Nephron (organoid): ENCODE data around the gene IGSF22.
A peak's percentile ranks its signal among the peaks of the same experiment; 100 is the strongest.

Source experiments
- H3K27ac Mint-ChIP-seq, 3 experiments: 2 replicates each; pipeline ENCODE4 v1.8.0; 2020; ENCODE audit warnings: mixed read lengths in 3 of 3, mild to moderate bottlenecking in 2 of 3, moderate library complexity in 1 of 3
- H3K27me3 Mint-ChIP-seq: 2 replicates; pipeline ENCODE4 v1.8.0; 2021; ENCODE audit warnings: low read depth, mild to moderate bottlenecking, moderate library complexity, mixed read lengths
- H3K36me3 Mint-ChIP-seq: 2 replicates; pipeline ENCODE4 v1.8.0; 2020; ENCODE audit warnings: low read depth, mixed read lengths
- H3K4me1 Mint-ChIP-seq: 2 replicates; pipeline ENCODE4 v1.8.0; 2020; ENCODE audit warnings: mixed read lengths
- H3K4me3 Mint-ChIP-seq, 3 experiments: 2 replicates each; pipeline ENCODE4 v1.8.0; 2020; ENCODE audit warnings: mild to moderate bottlenecking in 3 of 3, mixed read lengths in 3 of 3, moderate library complexity in 2 of 3
- H3K9me3 Mint-ChIP-seq: 2 replicates; pipeline ENCODE4 v1.8.0; 2020; ENCODE audit warnings: mixed read lengths
- TF ChIP-seq, protein P1 (sequence below), 3 experiments: fragments of 200-600 bp; sonication (generic); IDR thresholded peaks; one replicate each; pipeline ENCODE4 v1.5.0; 2021; ENCODE audit warnings: antibody characterized with exemption in 3 of 3; ENCODE audit not compliant: unreplicated experiment in 3 of 3

The IGSF22 gene

DNA sequence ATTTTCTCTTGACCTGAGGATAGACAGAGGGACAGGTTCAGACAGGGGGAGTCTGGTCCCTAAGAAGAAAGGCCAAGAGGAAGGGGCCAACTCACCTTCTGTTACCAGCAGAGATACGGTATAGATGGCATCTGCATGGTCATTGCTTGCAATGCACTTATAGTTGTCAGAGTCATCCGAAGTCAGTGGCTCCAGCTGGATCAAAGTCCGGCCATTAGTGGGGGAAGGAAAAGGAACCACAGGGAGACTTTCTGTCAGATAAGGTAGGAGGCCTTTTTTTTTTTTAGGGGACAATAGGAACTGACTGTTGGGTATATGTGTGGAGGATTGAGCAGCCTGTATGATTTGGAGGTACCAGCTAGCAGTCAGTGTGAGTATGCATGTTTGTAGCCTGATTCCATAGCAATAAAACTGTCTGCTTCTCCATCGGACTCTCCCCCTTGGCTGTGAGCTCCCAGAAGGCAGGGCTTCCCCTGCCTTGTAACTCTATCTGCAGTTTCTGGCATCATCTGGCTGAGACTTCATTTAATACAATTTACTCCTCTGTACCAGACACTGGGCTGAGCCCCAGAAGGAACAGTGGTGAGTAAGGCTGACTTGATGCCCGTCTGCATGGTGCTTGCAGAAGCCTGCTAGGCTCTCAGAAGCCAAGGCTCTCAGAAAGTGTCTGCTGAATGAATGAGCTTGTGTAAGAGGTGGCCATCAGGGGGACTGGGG is 5.7 kb downstream of the IGSF22 start:
- Mint-ChIP-seq H3K4me3 (peak overlapping the region; percentile 86 to 96 (median 92)), H3K27me3 (peaks cover 12% of the 10 kb centered on the region), H3K4me1 (peaks cover 26% of the 10 kb centered on the region), H3K9me3 (no peaks in the 10 kb centered on the region), H3K27ac (peak overlapping the region; percentile 56 to 82 (median 58)), H3K36me3 (no peaks in the 10 kb centered on the region)
- TF ChIP-seq, protein P1, sequence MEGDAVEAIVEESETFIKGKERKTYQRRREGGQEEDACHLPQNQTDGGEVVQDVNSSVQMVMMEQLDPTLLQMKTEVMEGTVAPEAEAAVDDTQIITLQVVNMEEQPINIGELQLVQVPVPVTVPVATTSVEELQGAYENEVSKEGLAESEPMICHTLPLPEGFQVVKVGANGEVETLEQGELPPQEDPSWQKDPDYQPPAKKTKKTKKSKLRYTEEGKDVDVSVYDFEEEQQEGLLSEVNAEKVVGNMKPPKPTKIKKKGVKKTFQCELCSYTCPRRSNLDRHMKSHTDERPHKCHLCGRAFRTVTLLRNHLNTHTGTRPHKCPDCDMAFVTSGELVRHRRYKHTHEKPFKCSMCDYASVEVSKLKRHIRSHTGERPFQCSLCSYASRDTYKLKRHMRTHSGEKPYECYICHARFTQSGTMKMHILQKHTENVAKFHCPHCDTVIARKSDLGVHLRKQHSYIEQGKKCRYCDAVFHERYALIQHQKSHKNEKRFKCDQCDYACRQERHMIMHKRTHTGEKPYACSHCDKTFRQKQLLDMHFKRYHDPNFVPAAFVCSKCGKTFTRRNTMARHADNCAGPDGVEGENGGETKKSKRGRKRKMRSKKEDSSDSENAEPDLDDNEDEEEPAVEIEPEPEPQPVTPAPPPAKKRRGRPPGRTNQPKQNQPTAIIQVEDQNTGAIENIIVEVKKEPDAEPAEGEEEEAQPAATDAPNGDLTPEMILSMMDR (IDR thresholded peaks at IDR 0.05; ENCODE audit: unreplicated experiment in 3 of 3) = no peak

DNA sequence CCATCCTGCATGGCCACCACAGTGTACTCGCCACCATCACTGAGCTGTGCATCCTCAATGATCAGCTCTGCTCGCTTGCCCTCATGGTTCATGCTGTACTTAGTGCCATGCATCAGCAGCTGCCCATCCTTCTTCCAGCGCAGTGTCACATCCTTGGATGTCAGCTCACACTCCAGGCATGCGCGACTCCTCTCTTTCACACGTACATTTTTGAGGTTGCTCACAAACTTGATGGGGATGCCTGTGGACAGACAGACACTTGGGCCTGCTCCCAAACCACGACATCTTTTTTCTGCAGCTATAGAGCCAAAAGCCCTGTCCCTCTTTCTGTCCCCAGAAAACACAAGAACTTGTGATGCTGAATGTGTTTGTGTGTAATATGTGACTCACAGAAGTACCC is 10.5 kb downstream of the IGSF22 start:
- H3K36me3 Mint-ChIP-seq = no peaks in the 10 kb centered on the region
- no peak overlapping the region for H3K4me3 Mint-ChIP-seq
- peaks cover 31% of the 10 kb centered on the region for H3K27me3 Mint-ChIP-seq
- TF ChIP-seq, protein P1 (IDR thresholded peaks at IDR 0.05; ENCODE audit: unreplicated experiment in 3 of 3) = no peak
- no peaks in the 10 kb centered on the region for H3K9me3 Mint-ChIP-seq
- H3K4me1 Mint-ChIP-seq = peaks cover 7% of the 10 kb centered on the region
- H3K27ac Mint-ChIP-seq = no peak overlapping the region

DNA sequence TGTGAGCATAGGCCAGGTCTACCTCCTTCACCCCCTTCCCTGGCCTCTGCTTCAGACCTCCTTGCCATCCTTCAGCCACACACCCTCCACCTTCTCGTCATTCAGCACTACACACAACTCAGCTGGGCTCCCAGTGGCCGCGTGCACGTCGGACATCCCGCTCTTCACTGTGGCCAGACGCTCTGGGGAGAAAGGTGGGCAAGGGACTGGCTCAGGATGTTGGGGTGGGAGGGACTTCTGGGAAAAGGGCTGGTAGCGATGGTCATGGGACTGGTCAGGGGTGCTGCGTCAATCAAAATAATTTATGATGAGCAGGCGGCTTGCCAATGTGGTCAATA is 11.6 kb downstream of the IGSF22 start:
- TF ChIP-seq, protein P1 (IDR thresholded peaks at IDR 0.05; ENCODE audit: unreplicated experiment in 3 of 3) = no peak
- H3K4me3 Mint-ChIP-seq = no peak overlapping the region
- no peak overlapping the region for H3K27ac Mint-ChIP-seq
- H3K9me3 Mint-ChIP-seq = no peaks in the 10 kb centered on the region
- no peaks in the 10 kb centered on the region for H3K36me3 Mint-ChIP-seq
- no peaks in the 10 kb centered on the region for H3K4me1 Mint-ChIP-seq
- peaks cover 24% of the 10 kb centered on the region for H3K27me3 Mint-ChIP-seq

- Mint-ChIP-seq H3K4me3 (no peak overlapping the region), H3K9me3 (no peaks in the 10 kb centered on the region), H3K4me1 (no peaks in the 10 kb centered on the region), H3K36me3 (no peaks in the 10 kb centered on the region), H3K27me3 (peaks cover 24% of the 10 kb centered on the region), H3K27ac (no peak overlapping the region)
- TF ChIP-seq, protein P1 (IDR thresholded peaks at IDR 0.05; ENCODE audit: unreplicated experiment in 3 of 3) = no peak
Measured at GRCh38 chr11:18713646-18714442, 12.1 kb downstream of the IGSF22 start.

DNA sequence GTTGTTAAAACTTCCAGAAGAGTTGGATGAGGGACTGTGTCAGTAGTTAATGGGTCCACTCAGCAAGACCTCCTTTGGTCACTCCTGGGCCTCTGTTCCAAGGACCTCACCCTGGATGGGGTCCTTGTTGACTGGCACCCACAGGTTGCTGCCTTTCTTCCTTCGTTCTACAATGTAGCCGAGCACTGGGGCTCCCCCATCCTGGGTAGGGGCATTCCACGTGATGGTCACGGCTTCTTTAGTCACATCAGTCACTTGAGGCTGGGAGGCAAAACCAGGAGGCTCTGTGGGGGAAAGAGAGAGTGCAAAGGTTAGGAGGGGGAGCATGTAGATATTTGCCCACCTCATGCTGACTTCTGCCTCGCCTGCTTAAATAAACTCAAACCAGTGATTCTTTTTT is 15.4 kb downstream of the IGSF22 start:
- H3K4me1 Mint-ChIP-seq = no peaks in the 10 kb centered on the region
- H3K4me3 Mint-ChIP-seq = no peak overlapping the region
- no peaks in the 10 kb centered on the region for H3K9me3 Mint-ChIP-seq
- peaks cover 24% of the 10 kb centered on the region for H3K27me3 Mint-ChIP-seq
- no peaks in the 10 kb centered on the region for H3K36me3 Mint-ChIP-seq
- no peak overlapping the region for H3K27ac Mint-ChIP-seq
- TF ChIP-seq, protein P1 (IDR thresholded peaks at IDR 0.05; ENCODE audit: unreplicated experiment in 3 of 3) = no peak
